Aorta (tissue), 5 donors: ENCODE data around the gene RCL1. TPM values are rescaled to one million over a fixed set of nuclear protein-coding genes. Genes with fewer than 3 reads are reported as not detected.
"Not testable (repeated sequence)": the region's sequence is repeated elsewhere in the genome, so short reads cannot be mapped to it uniquely, and the experiment has no call there.

Experiments used
- ATAC-seq: fragments of 200-7000 bp; cut with Tn5 transposase; one replicate; pipeline ENCODE4 v1.9.1; 2022; ENCODE audit warnings: moderate library complexity; ENCODE audit not compliant: low FRiP score
- DNase-seq, 2 donors: peaks; one replicate each; pipeline ENCODE4 v3.0.0-alpha.2; 2020
- H3K27ac ChIP-seq, 2 donors: one replicate each; pipeline ENCODE4 v1.5.1; 2013; ENCODE audit warnings: low read length in 2 of 2, mild to moderate bottlenecking in 2 of 2, moderate library complexity in 2 of 2, control low read depth in 1 of 2, inconsistent platforms in 1 of 2, low read depth in 1 of 2
- H3K27me3 ChIP-seq, 2 donors: one replicate each; pipeline ENCODE4 v1.6.1; 2013; ENCODE audit warnings: control low read depth in 1 of 2, low read length in 1 of 2, mild to moderate bottlenecking in 1 of 2, moderate library complexity in 1 of 2; ENCODE audit not compliant: insufficient read depth in 2 of 2, control insufficient read depth in 1 of 2
- H3K36me3 ChIP-seq, 2 donors: one replicate each; pipeline ENCODE4 v1.6.1; 2013; ENCODE audit warnings: control low read depth in 1 of 2, low read length in 1 of 2, mild to moderate bottlenecking in 1 of 2; ENCODE audit not compliant: insufficient read depth in 2 of 2, control insufficient read depth in 1 of 2
- H3K4me1 ChIP-seq, 2 donors: one replicate each; pipeline ENCODE4 v1.6.1; 2013; ENCODE audit warnings: low read length in 2 of 2, control low read depth in 1 of 2, mild to moderate bottlenecking in 1 of 2, moderate library complexity in 1 of 2; ENCODE audit not compliant: insufficient read depth in 2 of 2, control insufficient read depth in 1 of 2
- H3K4me3 ChIP-seq, 2 donors: one replicate each; pipeline ENCODE4 v1.5.1; 2013; ENCODE audit warnings: low read length in 2 of 2, control low read depth in 1 of 2, mild to moderate bottlenecking in 1 of 2
- H3K9me3 ChIP-seq: one replicate; pipeline ENCODE4 v1.6.1; 2013; ENCODE audit warnings: mild to moderate bottlenecking, low read length; ENCODE audit not compliant: control insufficient read depth
- WGBS, 2 donors: extraction: QIAGEN DNeasy Blood & Tissue Kit; methylation state at CpG; one replicate each; pipeline ENCODE4 v1.1.7; 2013; 5-methylcytosine and 5-hydroxymethylcytosine counted together
- intact Hi-C, 2 donors: fragments of 100-400 bp; cut with DNase I; formaldehyde crosslinking; loops; one replicate each; pipeline versions ENCODE4 v1.14.2 to v1.15.0; 2022
- long read RNA-seq, 2 donors: library from polyadenylated mRNA; unstranded; transcript quantifications; one replicate each; pipeline ENCODE4 v2.0.0, GENCODE V29; 2020 to 2021
- polyA plus RNA-seq, 2 donors: library from polyadenylated mRNA; stranded (reverse); fragments of 200-250 nt; gene quantifications; one replicate each; pipeline ENCODE4 v1.2.3, GENCODE V29; 2013
- total RNA-seq, 2 donors: library from RNA; stranded (reverse); fragmentation: NEBNext Ultra II Directional; extraction: Animal tissue kit (Norgen Biotek cat#: 25700); gene quantifications; one replicate each; pipeline ENCODE4 v1.2.1, GENCODE V29; 2021
- donor health status: healthy with polysubstance abuse.
- donor health status: Bipolar disorder and iron deficiency.
- donor health status: DM: no; HTN: no; CAD: no.
- donor health status: DM: no; HTN: no; CAD: no.
- donor health status: DM: yes; HTN: yes; CAD: no.

Gene RCL1
- total RNA-seq: 10 to 100 TPM; 32.3 to 41.9 TPM
- 10 to 100 TPM; 10.8 to 21.3 TPM for polyA plus RNA-seq
- long read RNA-seq, donor 1, transcript RCL1-204 (9 exons, 2,134 nt): major isoform, 75 of 103 reads
- long read RNA-seq, donor 1, partial matches to known transcripts: 6 of 103 reads
- long read RNA-seq, donor 1, other reads (novel, unspliced or antisense): 16 of 103 reads
- long read RNA-seq, donor 2, transcript RCL1-204 (9 exons, 2,134 nt): major isoform, 5 of 16 reads
- long read RNA-seq, donor 2, partial matches to known transcripts: 3 of 16 reads
- long read RNA-seq, donor 2, other reads (novel, unspliced or antisense): 8 of 16 reads

- no peaks in the 10 kb centered on the region for H3K9me3 ChIP-seq
- DNase-seq (peak; percentile 97 to 98), ATAC-seq (peak; percentile 100)
- WGBS, 2 donors: 0% methylated on average over 88 to 106 of the region's 106 CpGs
- peak within 1 kb of the TSS; percentile 67 to 94 for H3K4me3 ChIP-seq
- intact Hi-C loops: loop anchor here in 1 of 2 donors (2.0 kb wide), 1 partner anchor 194 kb away; no protein-coding TSS in a partner anchor
- peak within 1 kb of the TSS; percentile 28 to 48 for H3K27ac ChIP-seq
- no peaks in the 10 kb centered on the region for H3K27me3 ChIP-seq
- H3K36me3 ChIP-seq: no peaks in the 10 kb centered on the region
- H3K4me1 ChIP-seq: peaks cover 2 to 4% of the 10 kb centered on the region in 2 donors
These were observed at the start of gene RCL1 for GRCh38 chr9:4792572-4793458. Gene RCL1 (plus strand): TSS chr9:4792944. CDS start chr9:4793092, 148 bp downstream.

DNA sequence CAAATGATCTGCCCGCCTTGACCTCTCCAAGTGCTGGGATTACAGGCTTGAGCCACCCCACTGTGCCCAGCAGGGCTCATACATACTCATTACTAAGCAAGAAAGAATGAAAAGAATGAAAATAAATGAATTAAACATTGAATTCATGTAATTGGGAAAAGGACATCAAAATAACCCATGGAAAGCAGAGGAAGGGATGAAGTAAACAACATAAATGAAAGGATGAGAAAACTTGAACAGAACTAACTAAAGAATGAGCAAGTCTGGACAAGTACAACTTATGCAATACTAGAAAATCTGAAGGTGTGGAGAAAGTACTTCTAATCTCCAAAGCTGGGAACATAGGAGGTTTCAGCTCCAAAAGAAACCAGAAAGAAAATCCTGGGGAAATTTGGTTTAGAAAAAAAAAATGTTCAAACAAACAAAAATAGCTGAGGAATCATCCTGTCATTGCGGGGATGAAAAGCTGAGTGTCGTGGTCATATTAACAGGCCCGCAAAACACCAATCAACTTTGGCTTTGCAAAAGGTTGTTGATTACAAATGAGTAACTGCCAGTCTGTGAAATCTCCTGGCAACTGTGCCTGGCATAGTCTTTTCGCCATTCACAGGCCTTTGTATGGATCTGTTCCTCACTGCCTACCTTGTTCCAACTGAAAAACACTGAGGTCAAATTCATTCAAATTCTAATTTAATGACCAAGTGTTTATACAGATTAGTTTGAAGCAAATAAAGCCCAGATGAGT lies 49.4 kb upstream of the RCL1 start:
- Histone ChIP-seq H3K4me3 (no peak overlapping the region), H3K27me3 (no peaks in the 10 kb centered on the region), H3K4me1 (peaks cover 0 to 2% of the 10 kb centered on the region in 2 donors), H3K9me3 (no peaks in the 10 kb centered on the region), H3K36me3 (no peaks in the 10 kb centered on the region), H3K27ac (no peak overlapping the region)
- no peak for DNase-seq
- intact Hi-C loops: loop anchor here in 1 of 2 donors (10.0 kb wide), 2 partner anchors 69 to 139 kb away; partner anchors contain the start of gene CDC37L1
- ATAC-seq: no peak
- WGBS, 2 donors: 71 to 74% methylated on average over 5 of the region's 5 CpGs

GRCh38 chr9:4746278-4747030 lies 46.3 kb upstream of the RCL1 start:
- 87 to 90% methylated on average over 2 of the region's 2 CpGs for WGBS, 2 donors
- ATAC-seq (no peak), DNase-seq (no peak)
- Histone ChIP-seq H3K4me1 (no peaks in the 10 kb centered on the region), H3K4me3 (no peak overlapping the region), H3K27ac (no peak overlapping the region), H3K27me3 (no peaks in the 10 kb centered on the region), H3K36me3 (no peaks in the 10 kb centered on the region), H3K9me3 (no peaks in the 10 kb centered on the region)
- intact Hi-C loops: loop anchor here (5.0 to 10.0 kb wide), 3 partner anchors 72 to 681 kb away; partner anchors contain the start of gene CDC37L1 (in 1 of the 2)

- Histone ChIP-seq H3K4me3 (no peak overlapping the region), H3K27me3 (no peaks in the 10 kb centered on the region), H3K27ac (no peak overlapping the region), H3K4me1 (no peaks in the 10 kb centered on the region), H3K36me3 (no peaks in the 10 kb centered on the region), H3K9me3 (no peaks in the 10 kb centered on the region)
- intact Hi-C loops: loop anchor here (5.0 to 10.0 kb wide), 3 partner anchors 74 to 679 kb away; partner anchors contain the start of gene CDC37L1 (in 1 of the 2)
- no peak for DNase-seq
- ATAC-seq: no peak
- 91 to 94% methylated on average over 5 of the region's 5 CpGs for WGBS, 2 donors
These were observed 44.1 kb upstream of the RCL1 start for GRCh38 chr9:4748612-4749011.

- Histone ChIP-seq H3K9me3 (no peaks in the 10 kb centered on the region), H3K36me3 (no peaks in the 10 kb centered on the region), H3K4me1 (no peaks in the 10 kb centered on the region), H3K27me3 (no peaks in the 10 kb centered on the region), H3K27ac (no peak overlapping the region), H3K4me3 (no peak overlapping the region)
- intact Hi-C loops: loop anchor here (10.0 kb wide), 2 partner anchors 515 to 845 kb away; no protein-coding TSS in a partner anchor
- 26 to 27% methylated on average over 8 of the region's 8 CpGs for WGBS, 2 donors
- ATAC-seq (no peak), DNase-seq (no peak)
These were observed 42.6 kb upstream of the RCL1 start for GRCh38 chr9:4750023-4750673.

DNA sequence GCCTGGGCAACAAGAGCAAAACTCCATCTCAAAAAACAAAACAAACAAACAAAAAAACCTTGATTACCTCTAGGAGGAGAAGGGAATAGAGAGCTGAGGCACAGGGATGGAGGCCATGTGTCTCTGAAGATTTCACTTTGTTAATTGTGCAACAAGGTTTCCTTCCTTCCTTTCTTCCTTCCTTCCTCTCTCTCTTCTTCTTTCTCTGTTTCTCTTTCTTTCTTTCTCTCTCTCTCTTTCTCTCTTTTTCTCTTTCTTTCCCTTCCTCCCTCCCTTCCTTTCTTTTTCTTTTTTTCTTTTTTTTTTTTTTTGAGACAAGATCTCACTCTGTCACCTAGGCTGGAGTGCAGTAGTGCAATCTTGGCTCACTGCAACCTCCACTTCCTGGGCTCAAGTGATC lies 38.2 kb upstream of the RCL1 start:
- intact Hi-C loops: loop anchor here (10.0 kb wide), 2 partner anchors 510 to 840 kb away; no protein-coding TSS in a partner anchor

DNA sequence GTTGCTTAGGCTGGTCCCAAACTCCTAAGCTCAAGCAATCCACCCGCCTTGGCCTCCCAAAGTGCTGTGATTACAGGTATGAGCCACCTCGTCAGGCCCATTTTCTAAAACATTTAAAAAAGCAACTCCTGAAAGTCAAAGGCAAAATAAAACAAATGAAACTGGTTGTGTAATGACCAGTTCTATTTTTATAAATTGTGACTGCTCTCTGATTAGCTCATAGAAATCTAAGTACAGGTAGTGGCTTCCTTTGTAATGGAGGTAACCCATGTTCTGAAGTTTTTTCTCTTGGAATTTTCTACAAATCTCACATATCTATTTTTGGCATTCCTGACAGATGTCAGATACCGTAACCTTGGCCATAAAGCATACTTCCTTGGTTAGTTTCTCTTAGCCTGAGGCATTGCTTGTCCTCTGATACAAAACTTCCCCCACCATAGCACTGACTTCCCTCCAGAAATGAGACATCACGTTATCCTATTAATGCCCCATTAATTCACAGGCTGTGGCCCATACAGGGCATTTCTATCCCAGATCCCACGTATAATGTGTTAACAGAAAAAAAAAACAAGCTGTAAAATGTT lies 37.6 kb upstream of the RCL1 start:
- Histone ChIP-seq H3K4me1 (no peaks in the 10 kb centered on the region), H3K4me3 (no peak overlapping the region), H3K36me3 (no peaks in the 10 kb centered on the region), H3K27me3 (no peaks in the 10 kb centered on the region), H3K9me3 (no peaks in the 10 kb centered on the region), H3K27ac (no peak overlapping the region)
- ATAC-seq (no peak), DNase-seq (no peak)
- intact Hi-C loops: loop anchor here (5.0 to 10.0 kb wide), 3 partner anchors 510 to 840 kb away; no protein-coding TSS in a partner anchor
- 50 to 60% methylated on average over 5 of the region's 5 CpGs for WGBS, 2 donors

More for the DNA sequence above, 38.2 kb upstream of the RCL1 start:
- not testable (repeated sequence) for H3K9me3 ChIP-seq, H3K36me3 ChIP-seq, H3K27ac ChIP-seq, H3K27me3 ChIP-seq, H3K4me1 ChIP-seq, DNase-seq, H3K4me3 ChIP-seq, ATAC-seq
